ENCODE data around the gene FLNA. TPM values are rescaled to one million over a fixed set of nuclear protein-coding genes. Genes with fewer than 3 reads are reported as not detected.

Gene FLNA
- total and polyA plus RNA-seq, 2 of the 13 experiments (the other 11 are each of a cell fraction or from before 2014, with no cell fraction given) = 83.4 to 174 TPM

GRCh38 chrX:154373340-154374306 is 811 bp downstream of the FLNA start (continued):
- TF ChIP-seq REST (IDR thresholded peaks at IDR 0.05; ENCODE audit: borderline replicate concordance in 1 of 2, low read depth in 1 of 2, low read length in 2 of 2) (no peak), TSC22D2 (CRISPR knock-in tag; IDR thresholded peaks at IDR 0.05; ENCODE audit: borderline replicate concordance) (no peak), SAP130 (CRISPR knock-in tag; IDR thresholded peaks at IDR 0.05; ENCODE audit: low read depth) (0 out of 2 replicates have a peak, but pooled peaks have one; percentile 13), TFAP4 (IDR thresholded peaks at IDR 0.05; ENCODE audit: borderline replicate concordance, low read depth) (peak; percentile 24; the same call in 1 of the 2 replicates), THAP8 (CRISPR knock-in tag; IDR thresholded peaks at IDR 0.05; ENCODE audit: borderline replicate concordance) (no peak), SRF (IDR thresholded peaks at IDR 0.05; ENCODE audit: low read depth, low read length) (peak; percentile 67; the same call in 1 of the 2 replicates), HNRNPL (IDR thresholded peaks at IDR 0.05; ENCODE audit: low read depth, low read length) (peak; percentile 91)

Measured in HepG2 (cell line).